HepG2 (cell line): ENCODE measurements around the gene ZNF75A. TPM values are rescaled to one million over a fixed set of nuclear protein-coding genes. Genes with fewer than 3 reads are reported as not detected.

ENCODE experiments used
- CBX1 ChIP-seq: IDR thresholded peaks from one replicate; pipeline ENCODE4 v1.6.1; 2016; ENCODE audit warnings: antibody characterized with exemption, low read depth
- CBX5 ChIP-seq: sonication (generic); formaldehyde crosslinking; IDR thresholded peaks from 2 replicates; pipeline ENCODE4 v1.4.0; 2020; ENCODE audit warnings: missing genetic modification reagents, borderline replicate concordance
- CCDC6 ChIP-seq: sonication (generic); formaldehyde crosslinking; IDR thresholded peaks from 2 replicates; pipeline ENCODE4 v1.8.1; 2022; ENCODE audit warnings: mild to moderate bottlenecking, missing genetic modification reagents, moderate library complexity
- HCFC1 ChIP-seq: fragments of 150-350 bp; IDR thresholded peaks from 2 replicates; pipeline ENCODE4 v1.6.1; 2014; ENCODE audit warnings: low read depth, low read length
- HNRNPH1 ChIP-seq: fragments of 200-400 bp; formaldehyde crosslinking; optimal IDR thresholded peaks from 2 replicates; pipeline ENCODE3; 2017; ENCODE audit warnings: mild to moderate bottlenecking, low read depth, low read length
- JUNB ChIP-seq: sonication (generic); formaldehyde crosslinking; IDR thresholded peaks from 2 replicates; pipeline ENCODE4 v1.8.0; 2022; ENCODE audit warnings: missing genetic modification reagents, mild to moderate bottlenecking, borderline replicate concordance
- KLF16 ChIP-seq, 2 experiments: sonication (generic) in 1 of 2; formaldehyde crosslinking in 1 of 2; IDR thresholded peaks; 2 replicates each; pipeline versions ENCODE4 v1.6.1 to v1.8.0; 2016 to 2023; ENCODE audit warnings: missing genetic modification reagents in 2 of 2, missing compliant biosample characterization in 1 of 2
- MED13 ChIP-seq: sonication (generic); formaldehyde crosslinking; IDR thresholded peaks from 2 replicates; pipeline ENCODE4 v1.5.0; 2020; ENCODE audit warnings: missing genetic modification reagents
- MEIS1 ChIP-seq: sonication (generic); formaldehyde crosslinking; IDR thresholded peaks from 2 replicates; pipeline ENCODE4 v1.9.0; 2021; ENCODE audit warnings: mild to moderate bottlenecking, missing genetic modification reagents, moderate library complexity, borderline replicate concordance
- MEIS2 ChIP-seq: sonication (generic); formaldehyde crosslinking; IDR thresholded peaks from 2 replicates; pipeline ENCODE4 v1.9.0; 2021; ENCODE audit warnings: mild to moderate bottlenecking, missing genetic modification reagents
- MLLT10 ChIP-seq: sonication (generic); formaldehyde crosslinking; IDR thresholded peaks from 2 replicates; pipeline ENCODE4 v1.4.0; 2020; ENCODE audit warnings: missing genetic modification reagents
- NR1H2 ChIP-seq: sonication (generic); formaldehyde crosslinking; IDR thresholded peaks from 2 replicates; pipeline ENCODE4 v1.8.1; 2022; ENCODE audit warnings: low read depth, missing genetic modification reagents, borderline replicate concordance
- NR2F1 ChIP-seq, 2 experiments: fragments of 450-650 bp in 1 of 2; formaldehyde crosslinking in 1 of 2; IDR thresholded peaks; 2 replicates each; pipeline versions ENCODE4 v1.5.0 to v1.6.1; 2016 to 2020; ENCODE audit warnings: mild to moderate bottlenecking in 1 of 2, missing compliant biosample characterization in 1 of 2, missing genetic modification reagents in 1 of 2, moderate library complexity in 1 of 2
- PHB2 ChIP-seq: fragments of 450-650 bp; IDR thresholded peaks from 2 replicates; pipeline ENCODE4 v1.6.1; 2018; ENCODE audit not compliant: partially characterized antibody
- RARG ChIP-seq: sonication (generic); formaldehyde crosslinking; IDR thresholded peaks from 2 replicates; pipeline ENCODE4 v1.4.0; 2020; ENCODE audit warnings: low read depth, mild to moderate bottlenecking, missing genetic modification reagents
- SP1 ChIP-seq, 2 experiments: fragments of 450-650 bp in 1 of 2; sonication (generic) in 1 of 2; formaldehyde crosslinking in 1 of 2; IDR thresholded peaks; 2 replicates each; pipeline versions ENCODE4 v1.4.0 to v1.6.1; 2016 to 2020; ENCODE audit warnings: missing genetic modification reagents in 1 of 2
- ZBTB21 ChIP-seq: sonication (generic); formaldehyde crosslinking; IDR thresholded peaks from 2 replicates; pipeline ENCODE4 v1.4.0; 2020; ENCODE audit warnings: missing genetic modification reagents
- ZBTB7A ChIP-seq: sonication (generic); formaldehyde crosslinking; IDR thresholded peaks from 2 replicates; pipeline ENCODE4 v1.8.0; 2022; ENCODE audit warnings: mild to moderate bottlenecking, missing genetic modification reagents
- ZNF101 ChIP-seq: sonication (generic); formaldehyde crosslinking; IDR thresholded peaks from 2 replicates; pipeline ENCODE4 v1.4.0; 2020; ENCODE audit warnings: mild to moderate bottlenecking, low read depth, missing genetic modification reagents, borderline replicate concordance
- ZNF18 ChIP-seq: sonication (generic); formaldehyde crosslinking; IDR thresholded peaks from 2 replicates; pipeline ENCODE4 v1.8.0; 2022; ENCODE audit warnings: mild to moderate bottlenecking, missing genetic modification reagents; ENCODE audit not compliant: insufficient replicate concordance
- ZNF282 ChIP-seq: fragments of 450-650 bp; IDR thresholded peaks from 2 replicates; pipeline ENCODE4 v1.6.1; 2018; ENCODE audit not compliant: partially characterized antibody
- ZNF468 ChIP-seq: sonication (generic); formaldehyde crosslinking; IDR thresholded peaks from 2 replicates; pipeline ENCODE4 v1.8.0; 2022; ENCODE audit warnings: mild to moderate bottlenecking, moderate library complexity, missing genetic modification reagents
- ZNF549 ChIP-seq: sonication (generic); formaldehyde crosslinking; IDR thresholded peaks from 2 replicates; pipeline ENCODE4 v1.5.0; 2020; ENCODE audit warnings: missing genetic modification reagents
- ZNF614 ChIP-seq: IDR thresholded peaks from 2 replicates; pipeline ENCODE4 v1.6.1; 2018; ENCODE audit warnings: missing biosample characterization, missing genetic modification reagents, inconsistent platforms, borderline replicate concordance
- ZNF83 ChIP-seq: sonication (generic); formaldehyde crosslinking; IDR thresholded peaks from 2 replicates; pipeline ENCODE4 v1.4.0; 2020; ENCODE audit warnings: missing genetic modification reagents, mild to moderate bottlenecking, borderline replicate concordance
- ZNF879 ChIP-seq: sonication (generic); formaldehyde crosslinking; IDR thresholded peaks from 2 replicates; pipeline ENCODE4 v1.8.1; 2023; ENCODE audit warnings: missing genetic modification reagents
- polyA plus RNA-seq, 8 experiments: library from polyadenylated mRNA; depleted of rRNA in 3 of 8; stranded (reverse) in 7 of 8; unstranded in 1 of 8; fragments of >200 nt; fragmentation: Illumina TruSeq in 4 of 8; extraction: Trizol in 4 of 8; gene quantifications; 2 replicates each; pipeline versions ENCODE4 v1.2.1 to v1.2.3, GENCODE V29; 2011 to 2016; ENCODE audit warnings: low read depth in 4 of 8, missing spikeins in 1 of 8, mixed read lengths in 1 of 8; ENCODE audit not compliant: insufficient read depth in 1 of 8
- total RNA-seq, 5 experiments: library from RNA; depleted of rRNA; stranded (reverse); fragments of >200 nt; fragmentation: Illumina TruSeq; extraction: Trizol; gene quantifications; 2 replicates each; pipeline ENCODE4 v1.2.3, GENCODE V29; 2016; ENCODE audit warnings: low read depth in 1 of 5
- TF ChIP-seq, protein P1 (sequence below): sonication (generic); formaldehyde crosslinking; IDR thresholded peaks from 2 replicates; pipeline ENCODE4 v1.5.1; 2020; ENCODE audit warnings: missing genetic modification reagents, mild to moderate bottlenecking, borderline replicate concordance
- TF ChIP-seq, protein P2 (sequence below): sonication (generic); formaldehyde crosslinking; IDR thresholded peaks from 2 replicates; pipeline ENCODE4 v1.5.0; 2020; ENCODE audit warnings: mild to moderate bottlenecking, low read depth, missing genetic modification reagents, borderline replicate concordance

ZNF75A gene
- total and polyA plus RNA-seq, 2 of the 13 experiments (the other 11 are each of a cell fraction or from before 2014, with no cell fraction given): 1.4 to 2.1 TPM

- TF ChIP-seq ZBTB21 (CRISPR knock-in tag) (peak; percentile 59; the same call in 1 of the 2 replicates), CBX5 (no peak), SP1 (IDR thresholded peaks at IDR 0.05) (no peak), SP1 (CRISPR knock-in tag; IDR thresholded peaks at IDR 0.05) (no peak), NR2F1 (CRISPR knock-in tag; IDR thresholded peaks at IDR 0.05) (no peak), ZNF468 (CRISPR knock-in tag) (no peak), HCFC1 (peak; percentile 42; the same call in 1 of the 2 replicates), ZNF83 (no peak), RARG (CRISPR knock-in tag) (no peak), HNRNPH1 (no peak), ZNF282 (no peak), JUNB (no peak), MED13 (CRISPR knock-in tag) (no peak), ZBTB7A (CRISPR knock-in tag) (no peak), PHB2 (no peak), KLF16 (CRISPR knock-in tag; IDR thresholded peaks at IDR 0.05) (no peak), ZNF549 (CRISPR knock-in tag) (no peak), MLLT10 (no peak), CCDC6 (CRISPR knock-in tag) (no peak), MEIS1 (CRISPR knock-in tag) (0 out of 2 replicates have a peak, but pooled peaks have one; percentile 67), ZNF101 (CRISPR knock-in tag) (no peak), ZNF18 (CRISPR knock-in tag) (no peak), MEIS2 (CRISPR knock-in tag) (no peak), CBX1 (no peak), ZNF614 (CRISPR knock-in tag) (no peak), NR1H2 (CRISPR knock-in tag) (no peak), ZNF879 (CRISPR knock-in tag) (no peak)
- TF ChIP-seq, protein P1, sequence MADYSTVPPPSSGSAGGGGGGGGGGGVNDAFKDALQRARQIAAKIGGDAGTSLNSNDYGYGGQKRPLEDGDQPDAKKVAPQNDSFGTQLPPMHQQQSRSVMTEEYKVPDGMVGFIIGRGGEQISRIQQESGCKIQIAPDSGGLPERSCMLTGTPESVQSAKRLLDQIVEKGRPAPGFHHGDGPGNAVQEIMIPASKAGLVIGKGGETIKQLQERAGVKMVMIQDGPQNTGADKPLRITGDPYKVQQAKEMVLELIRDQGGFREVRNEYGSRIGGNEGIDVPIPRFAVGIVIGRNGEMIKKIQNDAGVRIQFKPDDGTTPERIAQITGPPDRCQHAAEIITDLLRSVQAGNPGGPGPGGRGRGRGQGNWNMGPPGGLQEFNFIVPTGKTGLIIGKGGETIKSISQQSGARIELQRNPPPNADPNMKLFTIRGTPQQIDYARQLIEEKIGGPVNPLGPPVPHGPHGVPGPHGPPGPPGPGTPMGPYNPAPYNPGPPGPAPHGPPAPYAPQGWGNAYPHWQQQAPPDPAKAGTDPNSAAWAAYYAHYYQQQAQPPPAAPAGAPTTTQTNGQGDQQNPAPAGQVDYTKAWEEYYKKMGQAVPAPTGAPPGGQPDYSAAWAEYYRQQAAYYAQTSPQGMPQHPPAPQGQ (CRISPR knock-in tag): no peak
- TF ChIP-seq, protein P2, sequence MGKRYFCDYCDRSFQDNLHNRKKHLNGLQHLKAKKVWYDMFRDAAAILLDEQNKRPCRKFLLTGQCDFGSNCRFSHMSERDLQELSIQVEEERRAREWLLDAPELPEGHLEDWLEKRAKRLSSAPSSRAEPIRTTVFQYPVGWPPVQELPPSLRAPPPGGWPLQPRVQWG (CRISPR knock-in tag): no peak
These were observed 59.6 kb downstream of the ZNF75A start (continued) for GRCh38 chr16:3364774-3365427.
